Nephron progenitor cell (in vitro differentiated cells): ENCODE data around the gene HDAC4.
A peak's percentile ranks its signal among the peaks of the same experiment; 100 is the strongest.

Experiments
- DNase-seq: peaks from one replicate; pipeline ENCODE4 v3.0.0; 2021
- H3K27ac Mint-ChIP-seq: 2 replicates; pipeline ENCODE4 v1.8.0; 2021; ENCODE audit warnings: mild to moderate bottlenecking, moderate library complexity, mixed read lengths
- H3K27me3 Mint-ChIP-seq: 2 replicates; pipeline ENCODE4 v1.8.0; 2021; ENCODE audit warnings: mild to moderate bottlenecking, low read depth, mixed read lengths; ENCODE audit not compliant: poor library complexity
- H3K36me3 Mint-ChIP-seq: 2 replicates; pipeline ENCODE4 v1.8.0; 2021; ENCODE audit warnings: low read depth, mixed read lengths
- H3K4me1 Mint-ChIP-seq: 2 replicates; pipeline ENCODE4 v1.8.0; 2021; ENCODE audit warnings: mixed read lengths
- H3K4me3 Mint-ChIP-seq: 2 replicates; pipeline ENCODE4 v1.8.0; 2021; ENCODE audit warnings: mild to moderate bottlenecking, moderate library complexity, mixed read lengths
- H3K9me3 Mint-ChIP-seq: 2 replicates; pipeline ENCODE4 v1.8.0; 2021; ENCODE audit warnings: mild to moderate bottlenecking, moderate library complexity, mixed read lengths
- TF ChIP-seq, protein P1 (sequence below): fragments of 200-600 bp; sonication (generic); IDR thresholded peaks from 2 replicates; pipeline ENCODE4 v1.5.0; 2021; ENCODE audit warnings: antibody characterized with exemption

HDAC4 gene

GRCh38 chr2:239153806-239154591 lies 246.8 kb downstream of the HDAC4 start:
- no peak overlapping the region for H3K4me3 Mint-ChIP-seq
- no peaks in the 10 kb centered on the region for H3K27me3 Mint-ChIP-seq
- no peak overlapping the region for H3K27ac Mint-ChIP-seq
- TF ChIP-seq, protein P1, sequence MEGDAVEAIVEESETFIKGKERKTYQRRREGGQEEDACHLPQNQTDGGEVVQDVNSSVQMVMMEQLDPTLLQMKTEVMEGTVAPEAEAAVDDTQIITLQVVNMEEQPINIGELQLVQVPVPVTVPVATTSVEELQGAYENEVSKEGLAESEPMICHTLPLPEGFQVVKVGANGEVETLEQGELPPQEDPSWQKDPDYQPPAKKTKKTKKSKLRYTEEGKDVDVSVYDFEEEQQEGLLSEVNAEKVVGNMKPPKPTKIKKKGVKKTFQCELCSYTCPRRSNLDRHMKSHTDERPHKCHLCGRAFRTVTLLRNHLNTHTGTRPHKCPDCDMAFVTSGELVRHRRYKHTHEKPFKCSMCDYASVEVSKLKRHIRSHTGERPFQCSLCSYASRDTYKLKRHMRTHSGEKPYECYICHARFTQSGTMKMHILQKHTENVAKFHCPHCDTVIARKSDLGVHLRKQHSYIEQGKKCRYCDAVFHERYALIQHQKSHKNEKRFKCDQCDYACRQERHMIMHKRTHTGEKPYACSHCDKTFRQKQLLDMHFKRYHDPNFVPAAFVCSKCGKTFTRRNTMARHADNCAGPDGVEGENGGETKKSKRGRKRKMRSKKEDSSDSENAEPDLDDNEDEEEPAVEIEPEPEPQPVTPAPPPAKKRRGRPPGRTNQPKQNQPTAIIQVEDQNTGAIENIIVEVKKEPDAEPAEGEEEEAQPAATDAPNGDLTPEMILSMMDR = no peak
- peaks cover 13% of the 10 kb centered on the region for H3K4me1 Mint-ChIP-seq
- peaks cover 41% of the 10 kb centered on the region for H3K36me3 Mint-ChIP-seq
- no peaks in the 10 kb centered on the region for H3K9me3 Mint-ChIP-seq
- DNase-seq = no peak

GRCh38 chr2:239152916-239153305 lies 247.9 kb downstream of the HDAC4 start:
- Mint-ChIP-seq H3K9me3 (no peaks in the 10 kb centered on the region), H3K4me3 (no peak overlapping the region), H3K27me3 (peaks cover 3% of the 10 kb centered on the region), H3K4me1 (peaks cover 5% of the 10 kb centered on the region), H3K36me3 (peaks cover 52% of the 10 kb centered on the region), H3K27ac (no peak overlapping the region)
- no peak for DNase-seq
- TF ChIP-seq, protein P1 = no peak

DNA sequence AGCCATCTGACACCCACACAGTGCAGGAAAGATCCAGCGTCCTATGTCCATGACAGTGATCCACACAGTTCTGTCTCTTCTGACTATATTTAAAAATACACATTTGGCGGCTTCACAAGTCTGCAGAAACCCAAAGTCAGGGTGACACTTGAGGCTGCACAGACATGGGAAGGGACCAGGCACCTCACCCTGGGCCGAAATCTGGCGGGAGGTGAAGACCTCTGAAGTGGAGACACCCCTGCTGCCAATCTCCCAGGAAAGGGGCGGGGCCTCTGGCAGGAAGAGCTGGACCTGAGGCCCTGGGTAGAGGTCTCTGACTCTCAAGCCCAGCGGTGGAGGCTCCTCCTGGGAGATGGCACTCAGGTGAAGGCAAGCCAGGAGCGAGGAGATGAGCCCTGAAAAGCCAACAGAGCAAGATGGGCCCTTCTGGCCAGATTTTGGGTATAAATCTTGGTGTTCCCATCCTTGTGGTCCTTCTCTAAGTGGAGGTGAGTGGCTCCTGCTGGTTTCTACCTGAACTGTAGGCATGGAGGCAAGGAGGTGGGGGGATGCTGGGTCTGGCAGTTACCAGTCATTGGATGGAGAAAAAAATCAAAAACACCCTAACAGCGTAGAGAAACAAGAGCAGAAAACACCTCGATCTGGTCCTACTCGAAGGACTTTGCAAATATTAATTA lies 248.4 kb downstream of the HDAC4 start:
- Mint-ChIP-seq H3K4me1 (no peaks in the 10 kb centered on the region), H3K27me3 (peaks cover 3% of the 10 kb centered on the region), H3K27ac (no peak overlapping the region), H3K4me3 (no peak overlapping the region), H3K9me3 (no peaks in the 10 kb centered on the region), H3K36me3 (peaks cover 54% of the 10 kb centered on the region)
- TF ChIP-seq, protein P1 = no peak
- DNase-seq = no peak

GRCh38 chr2:239151201-239152131 lies 249.4 kb downstream of the HDAC4 start:
- Mint-ChIP-seq H3K4me3 (no peak overlapping the region), H3K36me3 (peaks cover 54% of the 10 kb centered on the region), H3K27ac (no peak overlapping the region), H3K4me1 (no peaks in the 10 kb centered on the region), H3K27me3 (peaks cover 3% of the 10 kb centered on the region), H3K9me3 (no peaks in the 10 kb centered on the region)
- TF ChIP-seq, protein P1 = no peak
- DNase-seq = peak; percentile 1

DNA sequence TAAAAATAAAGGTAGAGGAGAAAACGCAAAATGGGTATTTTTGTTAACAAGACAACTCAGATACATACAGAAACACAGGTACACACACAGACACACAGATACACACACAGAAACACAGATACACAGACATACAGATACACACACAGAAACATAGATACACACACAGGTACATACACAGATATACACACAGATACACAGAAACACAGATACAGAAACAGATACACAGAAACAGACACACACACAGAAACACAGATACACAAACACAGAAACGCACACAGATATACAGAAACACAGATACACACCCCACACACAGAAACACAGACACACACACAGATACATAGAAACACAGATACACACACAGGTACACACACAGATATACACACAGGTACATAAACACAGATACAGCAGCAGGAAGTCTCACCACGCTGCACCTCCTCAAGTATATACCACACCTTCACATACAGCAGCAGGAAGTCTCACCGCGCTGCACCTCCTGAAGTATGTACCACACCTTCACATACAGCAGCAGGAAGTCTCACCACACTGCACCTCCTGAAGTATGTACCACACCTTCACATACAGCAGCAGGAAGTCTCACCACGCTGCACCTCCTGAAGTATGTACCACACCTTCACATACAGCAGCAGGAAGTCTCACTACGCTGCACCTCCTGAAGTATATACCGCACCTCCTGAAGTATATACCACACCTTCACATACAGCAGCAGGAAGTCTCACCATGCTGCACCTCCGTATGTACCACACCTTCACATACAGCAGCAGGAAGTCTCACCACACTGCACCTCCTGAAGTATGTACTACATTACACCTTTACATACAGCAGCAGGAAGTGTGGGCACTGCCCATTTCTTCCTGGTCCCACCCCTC lies 250.5 kb downstream of the HDAC4 start:
- no peaks in the 10 kb centered on the region for H3K9me3 Mint-ChIP-seq
- H3K4me1 Mint-ChIP-seq = peaks cover 3% of the 10 kb centered on the region
- peaks cover 48% of the 10 kb centered on the region for H3K36me3 Mint-ChIP-seq
- no peak overlapping the region for H3K4me3 Mint-ChIP-seq
- TF ChIP-seq, protein P1 = no peak
- peaks cover 3% of the 10 kb centered on the region for H3K27me3 Mint-ChIP-seq
- DNase-seq = peak; percentile 0
- H3K27ac Mint-ChIP-seq = peak overlapping the region; percentile 3
